OCI-LY1 (cell line): ENCODE results near the gene EXOC7.

Experiments used
- H2AFZ ChIP-seq: fragments of 200-600 bp; sonication (generic), shearing (Covaris generic); 2 replicates; pipeline ENCODE4 v1.6.0; 2014; ENCODE audit warnings: antibody characterized with exemption, mild to moderate bottlenecking, low read length
- H3F3A ChIP-seq: fragments of 200-600 bp; sonication (generic), shearing (Covaris generic); 2 replicates; pipeline ENCODE4 v1.6.0; 2014; ENCODE audit warnings: mild to moderate bottlenecking, antibody characterized with exemption, low read length, moderate library complexity; ENCODE audit not compliant: insufficient read depth
- H3K27ac ChIP-seq: fragments of 200-600 bp; sonication (generic); 2 replicates; pipeline ENCODE4 v1.5.1; 2014; ENCODE audit warnings: low read length, mixed run types, mild to moderate bottlenecking, low read depth; ENCODE audit not compliant: poor library complexity, severe bottlenecking
- H3K27me3 ChIP-seq: fragments of 200-600 bp; sonication (generic); 2 replicates; pipeline ENCODE4 v1.6.0; 2014; ENCODE audit warnings: antibody characterized with exemption, mild to moderate bottlenecking, low read length, moderate library complexity; ENCODE audit not compliant: insufficient read depth
- H3K36me3 ChIP-seq: fragments of 200-600 bp; sonication (generic); 2 replicates; pipeline ENCODE4 v1.6.1; 2014; ENCODE audit warnings: mild to moderate bottlenecking, antibody characterized with exemption, low read length, moderate library complexity, mixed read lengths; ENCODE audit not compliant: insufficient read depth
- H3K4me1 ChIP-seq: fragments of 200-600 bp; sonication (generic); 2 replicates; pipeline ENCODE4 v1.5.1; 2014; ENCODE audit warnings: mild to moderate bottlenecking, low read length, moderate library complexity; ENCODE audit not compliant: insufficient read depth, severe bottlenecking
- H3K4me2 ChIP-seq: fragments of 200-600 bp; sonication (generic), shearing (Covaris generic); 2 replicates; pipeline ENCODE4 v1.6.1; 2014; ENCODE audit warnings: low read length
- H3K4me3 ChIP-seq: fragments of 200-600 bp; sonication (generic); 2 replicates; pipeline ENCODE4 v1.5.1; 2014; ENCODE audit warnings: low read length, low read depth, mild to moderate bottlenecking, mixed read lengths; ENCODE audit not compliant: poor library complexity, severe bottlenecking
- H3K79me2 ChIP-seq: fragments of 200-600 bp; shearing (Covaris generic); 2 replicates; pipeline ENCODE4 v1.6.1; 2016; ENCODE audit warnings: mixed run types, low read length, mixed read lengths; ENCODE audit not compliant: insufficient read depth
- H3K9ac ChIP-seq: fragments of 200-600 bp; sonication (generic), shearing (Covaris generic); 2 replicates; pipeline ENCODE4 v1.6.1; 2014; ENCODE audit warnings: mild to moderate bottlenecking, low read length, mixed read lengths
- H3K9me2 ChIP-seq: fragments of 200-600 bp; sonication (generic), shearing (Covaris generic); 2 replicates; pipeline ENCODE4 v1.6.1; 2014; ENCODE audit warnings: low read depth, mild to moderate bottlenecking, low read length, mixed read lengths
- H3K9me3 ChIP-seq: fragments of 200-600 bp; shearing (Covaris generic); 2 replicates; pipeline ENCODE4 v1.6.1; 2014; ENCODE audit warnings: low read length, mixed read lengths
- H4K20me1 ChIP-seq: fragments of 200-600 bp; sonication (generic), shearing (Covaris generic); 2 replicates; pipeline ENCODE4 v1.6.0; 2016; ENCODE audit warnings: mild to moderate bottlenecking, low read length; ENCODE audit not compliant: insufficient read depth
- EZH2 ChIP-seq: fragments of 200-600 bp; sonication (generic), shearing (Covaris generic); IDR thresholded peaks from 2 replicates; pipeline ENCODE4 v1.8.0; 2017; ENCODE audit warnings: borderline replicate concordance, mixed run types, mild to moderate bottlenecking, antibody characterized with exemption, low read length, moderate library complexity, mixed read lengths
- TF ChIP-seq, protein P1 (sequence below): fragments of 200-600 bp; sonication (generic), shearing (Covaris generic); IDR thresholded peaks from 2 replicates; pipeline ENCODE4 v1.5.1; 2017; ENCODE audit warnings: mild to moderate bottlenecking, antibody characterized with exemption, low read length, moderate library complexity, mixed read lengths

Gene EXOC7

DNA sequence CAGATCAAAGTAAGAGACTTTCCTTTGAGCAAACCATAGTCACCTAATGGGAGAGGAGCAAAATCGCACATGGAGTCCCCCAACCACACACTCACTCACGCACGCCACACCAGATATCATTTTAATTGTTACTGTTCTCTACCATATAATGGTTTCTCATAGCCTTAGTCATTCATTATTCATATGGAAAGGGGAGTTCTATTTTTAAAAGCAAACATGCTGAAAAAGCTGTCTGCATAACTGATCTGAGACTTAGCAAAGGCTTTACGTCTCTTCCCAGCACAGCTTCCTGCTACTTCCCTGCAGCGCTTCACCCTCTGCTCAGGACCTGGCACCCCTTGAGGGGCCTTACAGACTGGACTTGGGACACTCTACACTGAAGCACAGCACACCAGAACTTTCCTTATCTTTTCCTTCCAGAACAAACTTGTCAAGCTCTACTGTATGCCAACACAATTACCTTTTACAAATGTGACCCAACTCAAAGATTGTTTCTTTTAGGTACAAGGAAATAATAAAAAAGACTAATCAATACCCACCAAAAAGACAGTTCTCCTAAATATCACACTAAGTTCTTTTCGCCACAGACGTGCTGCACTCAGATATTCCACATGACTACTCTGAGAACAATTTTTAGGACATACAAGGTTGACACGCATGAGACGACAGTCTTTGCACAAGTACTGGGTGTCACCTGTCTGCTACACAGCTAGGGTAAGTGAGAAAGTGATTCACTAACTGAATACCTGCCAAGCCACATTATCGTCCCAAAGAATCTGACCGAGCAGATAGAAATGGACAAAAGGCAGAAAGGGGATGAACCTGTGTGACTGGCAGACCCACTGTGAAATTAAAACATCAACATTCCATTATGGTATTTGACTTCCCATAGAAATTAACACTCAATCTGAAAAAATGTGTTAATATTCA lies 52.8 kb downstream of the EXOC7 start:
- H3K27ac ChIP-seq = no peak overlapping the region
- TF ChIP-seq, protein P1, sequence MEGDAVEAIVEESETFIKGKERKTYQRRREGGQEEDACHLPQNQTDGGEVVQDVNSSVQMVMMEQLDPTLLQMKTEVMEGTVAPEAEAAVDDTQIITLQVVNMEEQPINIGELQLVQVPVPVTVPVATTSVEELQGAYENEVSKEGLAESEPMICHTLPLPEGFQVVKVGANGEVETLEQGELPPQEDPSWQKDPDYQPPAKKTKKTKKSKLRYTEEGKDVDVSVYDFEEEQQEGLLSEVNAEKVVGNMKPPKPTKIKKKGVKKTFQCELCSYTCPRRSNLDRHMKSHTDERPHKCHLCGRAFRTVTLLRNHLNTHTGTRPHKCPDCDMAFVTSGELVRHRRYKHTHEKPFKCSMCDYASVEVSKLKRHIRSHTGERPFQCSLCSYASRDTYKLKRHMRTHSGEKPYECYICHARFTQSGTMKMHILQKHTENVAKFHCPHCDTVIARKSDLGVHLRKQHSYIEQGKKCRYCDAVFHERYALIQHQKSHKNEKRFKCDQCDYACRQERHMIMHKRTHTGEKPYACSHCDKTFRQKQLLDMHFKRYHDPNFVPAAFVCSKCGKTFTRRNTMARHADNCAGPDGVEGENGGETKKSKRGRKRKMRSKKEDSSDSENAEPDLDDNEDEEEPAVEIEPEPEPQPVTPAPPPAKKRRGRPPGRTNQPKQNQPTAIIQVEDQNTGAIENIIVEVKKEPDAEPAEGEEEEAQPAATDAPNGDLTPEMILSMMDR = no peak
- no peak for TF ChIP-seq EZH2
- no peak overlapping the region for H3K4me3 ChIP-seq
- no peaks in the 10 kb centered on the region for H3F3A ChIP-seq
- peaks cover 6% of the 10 kb centered on the region for H3K4me1 ChIP-seq
- no peaks in the 10 kb centered on the region for H4K20me1 ChIP-seq
- H3K9me2 ChIP-seq = no peaks in the 10 kb centered on the region
- no peaks in the 10 kb centered on the region for H3K27me3 ChIP-seq
- H3K9ac ChIP-seq = no peak overlapping the region
- peaks cover 74% of the 10 kb centered on the region for H3K36me3 ChIP-seq
- H3K4me2 ChIP-seq = no peak overlapping the region
- H2AFZ ChIP-seq = no peak overlapping the region
- H3K79me2 ChIP-seq = no peaks in the 10 kb centered on the region
- no peaks in the 10 kb centered on the region for H3K9me3 ChIP-seq

- Histone ChIP-seq H3F3A (no peaks in the 10 kb centered on the region), H3K4me3 (no peak overlapping the region), H2AFZ (no peak overlapping the region), H3K27me3 (no peaks in the 10 kb centered on the region), H3K9me2 (no peaks in the 10 kb centered on the region), H3K4me2 (no peak overlapping the region), H3K9me3 (no peaks in the 10 kb centered on the region), H3K9ac (no peak overlapping the region), H3K27ac (no peak overlapping the region), H3K4me1 (peaks cover 6% of the 10 kb centered on the region), H3K36me3 (peaks cover 81% of the 10 kb centered on the region), H4K20me1 (no peaks in the 10 kb centered on the region), H3K79me2 (no peaks in the 10 kb centered on the region)
- TF ChIP-seq, protein P1 = no peak
- TF ChIP-seq EZH2 = no peak
These were observed 53.6 kb downstream of the EXOC7 start for GRCh38 chr17:76049836-76050537.

GRCh38 chr17:76049239-76049638 lies 54.3 kb downstream of the EXOC7 start:
- Histone ChIP-seq H3K9ac (no peak overlapping the region), H3K27me3 (no peaks in the 10 kb centered on the region), H3K9me3 (no peaks in the 10 kb centered on the region), H3K36me3 (peaks cover 84% of the 10 kb centered on the region), H2AFZ (no peak overlapping the region), H3K4me2 (no peak overlapping the region), H3K9me2 (no peaks in the 10 kb centered on the region), H3F3A (no peaks in the 10 kb centered on the region), H3K27ac (no peak overlapping the region), H3K79me2 (no peaks in the 10 kb centered on the region), H3K4me3 (no peak overlapping the region), H3K4me1 (peaks cover 6% of the 10 kb centered on the region), H4K20me1 (no peaks in the 10 kb centered on the region)
- TF ChIP-seq EZH2 = no peak
- TF ChIP-seq, protein P1 = no peak
